HG02759 (cell line): ENCODE measurements around the gene LTBP1.
A peak's percentile ranks its signal among the peaks of the same experiment; 100 is the strongest.

Source experiments
- ATAC-seq: cut with Tn5 transposase; IDR thresholded peaks from one replicate; pipeline ENCODE4 v1.9.1; 2021; ENCODE audit warnings: mild to moderate bottlenecking, moderate library complexity; ENCODE audit not compliant: unreplicated experiment

The LTBP1 gene

DNA sequence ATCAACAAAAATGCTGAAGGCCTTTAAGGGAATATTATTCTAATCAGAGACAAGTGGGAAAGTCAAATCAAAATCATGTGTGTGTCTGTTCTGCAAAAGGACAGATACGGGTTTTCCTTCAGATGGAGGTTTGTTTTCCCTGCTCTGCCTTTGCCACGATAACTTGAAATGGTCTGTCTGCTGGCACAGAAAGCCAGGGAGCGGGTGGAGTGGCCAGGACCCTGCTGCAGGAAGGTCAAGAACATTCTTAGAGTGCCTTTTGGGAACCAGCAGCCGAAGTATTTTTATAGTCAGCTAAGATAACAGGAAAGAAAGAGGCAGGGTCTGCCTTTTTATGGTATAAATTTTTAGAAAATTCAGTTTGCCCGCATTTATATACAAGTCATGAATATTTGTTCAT is 234.2 kb downstream of the LTBP1 start:
- ATAC-seq: no peak

DNA sequence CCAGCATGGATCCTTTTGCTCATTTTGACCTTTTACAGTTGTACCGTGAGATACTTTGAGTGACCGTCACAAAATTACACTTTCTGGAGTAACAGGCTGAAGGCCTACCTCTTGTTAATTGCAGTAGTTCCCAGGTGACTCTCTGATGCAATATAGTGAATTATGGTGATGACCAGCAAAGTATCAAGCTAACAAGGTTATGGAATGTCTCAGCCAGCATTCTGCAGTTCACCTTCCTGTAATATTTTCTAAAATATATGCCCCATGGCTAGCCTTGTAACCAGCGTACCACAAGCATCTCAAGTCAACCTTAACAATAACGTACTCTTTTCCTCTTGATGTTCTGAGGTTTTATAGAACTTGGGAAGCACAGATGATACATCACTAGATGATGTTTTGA is 234.7 kb downstream of the LTBP1 start:
- ATAC-seq: no peak

DNA sequence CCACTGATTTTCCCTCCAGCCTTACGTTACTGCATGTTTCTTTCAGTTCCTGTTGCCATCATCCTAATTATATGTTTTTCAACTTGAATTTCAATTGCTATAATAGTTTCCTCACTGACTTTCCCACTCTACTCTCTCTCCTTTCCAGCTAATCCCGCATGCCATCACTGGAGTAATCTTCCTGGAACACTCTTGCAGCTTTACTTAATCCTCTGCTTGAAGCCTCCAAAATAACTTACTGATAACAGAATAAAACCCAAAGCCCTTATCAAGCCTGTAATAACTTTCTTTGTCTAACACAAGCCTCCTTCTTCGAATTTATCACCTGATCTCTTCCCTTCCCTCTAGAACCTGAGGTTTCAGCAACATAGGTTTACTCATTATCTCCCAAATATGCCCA is 237.3 kb downstream of the LTBP1 start:
- no peak for ATAC-seq

DNA sequence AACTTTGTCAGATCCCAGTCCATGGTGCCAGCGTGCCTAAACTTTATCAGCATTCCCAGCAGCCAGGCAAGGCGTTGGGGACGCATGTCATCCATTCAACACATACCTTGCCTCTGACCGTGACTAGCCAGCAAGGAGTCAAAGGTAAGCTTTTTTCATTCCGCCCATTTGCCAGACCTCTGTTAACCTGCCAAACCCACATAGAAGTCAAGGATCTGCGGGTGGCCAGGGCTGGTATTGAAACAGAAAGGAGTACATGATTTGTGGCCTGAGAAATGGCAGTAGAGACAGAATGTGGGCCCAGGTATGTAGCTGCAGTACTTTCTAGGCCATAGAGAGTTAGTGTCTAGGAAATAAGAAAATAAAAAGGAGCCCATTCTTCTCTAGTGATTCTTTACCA is 240.2 kb downstream of the LTBP1 start:
- ATAC-seq: no peak

DNA sequence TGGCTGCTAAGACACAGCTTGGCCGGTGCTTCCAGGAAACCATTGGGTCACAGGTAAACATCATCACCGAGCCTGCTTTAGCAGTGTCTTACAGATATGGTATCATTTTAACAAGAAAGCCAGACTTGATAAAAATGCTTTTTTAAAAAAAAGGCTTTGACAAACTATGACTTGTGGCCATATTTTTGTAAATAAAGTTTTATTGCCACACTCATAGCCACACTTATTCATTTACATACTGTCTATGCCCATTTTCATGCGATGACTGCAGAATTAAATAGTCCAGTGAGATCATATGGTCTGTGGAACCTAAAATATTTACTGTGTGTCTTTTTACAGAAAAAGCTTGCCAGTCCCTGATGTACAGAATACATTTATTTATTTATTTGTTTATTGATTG is 242.0 kb downstream of the LTBP1 start:
- ATAC-seq: no peak

DNA sequence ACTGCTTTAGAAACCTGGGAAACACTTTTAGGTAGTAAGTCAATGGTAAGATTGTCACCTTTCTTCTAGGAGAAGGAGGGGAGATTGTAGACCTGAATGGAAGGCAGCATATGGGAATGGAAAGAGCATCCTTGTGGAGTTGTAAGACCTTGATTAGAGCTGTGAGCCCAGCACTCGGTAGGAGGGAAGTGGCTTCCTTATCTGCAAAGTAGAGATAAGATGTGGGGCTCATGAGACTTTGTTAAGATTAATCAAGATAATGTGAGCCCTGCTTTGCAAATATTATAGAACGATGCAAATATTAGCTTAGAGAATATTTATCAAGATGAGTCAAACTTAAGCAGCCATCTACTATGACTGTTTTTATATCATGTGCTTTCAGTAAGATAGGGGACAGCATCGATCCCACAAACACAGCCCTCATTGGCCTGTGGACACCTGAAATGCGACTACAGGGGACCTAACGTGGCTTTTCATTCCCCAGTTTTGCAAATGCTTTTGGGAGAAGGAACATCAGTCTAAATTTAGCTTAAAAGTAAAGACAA is 243.7 kb downstream of the LTBP1 start:
- no peak for ATAC-seq

DNA sequence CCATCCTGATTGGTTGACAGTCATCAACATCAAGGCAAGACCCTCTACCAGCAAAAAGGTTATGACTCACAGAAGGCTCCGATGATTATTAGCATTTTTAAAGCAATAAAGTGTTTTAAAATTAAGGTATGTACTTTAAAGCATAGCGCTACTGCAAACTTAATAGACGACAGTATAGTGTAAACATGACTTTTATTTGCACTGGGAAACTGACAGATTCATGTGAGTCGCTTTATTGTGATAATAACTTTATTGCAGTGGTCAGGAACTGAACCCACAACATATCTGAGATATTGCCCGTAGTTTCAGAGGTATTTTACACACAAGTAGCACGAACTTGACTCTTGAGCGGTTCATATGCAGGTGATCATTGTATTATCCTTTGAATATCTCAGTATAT is 249.1 kb downstream of the LTBP1 start:
- no peak for ATAC-seq

DNA sequence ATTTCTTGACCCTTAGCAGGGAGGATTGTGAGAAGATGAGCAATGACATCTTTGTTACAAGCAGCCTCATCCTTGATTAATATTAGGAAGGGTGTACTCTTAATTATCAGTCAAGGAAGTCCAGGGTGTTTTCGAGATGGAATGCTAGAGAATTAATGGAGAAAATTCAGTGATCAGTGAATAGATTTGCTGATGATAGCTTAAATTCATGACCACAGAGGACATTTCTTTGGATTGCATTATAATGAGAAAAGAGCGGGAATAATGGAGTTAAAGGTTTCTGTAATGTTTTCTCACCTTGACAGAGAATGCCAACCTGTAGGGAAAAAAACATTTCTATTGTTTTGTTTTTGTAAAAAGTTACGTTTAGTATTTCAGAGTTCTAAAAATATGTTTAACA is 249.9 kb downstream of the LTBP1 start:
- no peak for ATAC-seq

DNA sequence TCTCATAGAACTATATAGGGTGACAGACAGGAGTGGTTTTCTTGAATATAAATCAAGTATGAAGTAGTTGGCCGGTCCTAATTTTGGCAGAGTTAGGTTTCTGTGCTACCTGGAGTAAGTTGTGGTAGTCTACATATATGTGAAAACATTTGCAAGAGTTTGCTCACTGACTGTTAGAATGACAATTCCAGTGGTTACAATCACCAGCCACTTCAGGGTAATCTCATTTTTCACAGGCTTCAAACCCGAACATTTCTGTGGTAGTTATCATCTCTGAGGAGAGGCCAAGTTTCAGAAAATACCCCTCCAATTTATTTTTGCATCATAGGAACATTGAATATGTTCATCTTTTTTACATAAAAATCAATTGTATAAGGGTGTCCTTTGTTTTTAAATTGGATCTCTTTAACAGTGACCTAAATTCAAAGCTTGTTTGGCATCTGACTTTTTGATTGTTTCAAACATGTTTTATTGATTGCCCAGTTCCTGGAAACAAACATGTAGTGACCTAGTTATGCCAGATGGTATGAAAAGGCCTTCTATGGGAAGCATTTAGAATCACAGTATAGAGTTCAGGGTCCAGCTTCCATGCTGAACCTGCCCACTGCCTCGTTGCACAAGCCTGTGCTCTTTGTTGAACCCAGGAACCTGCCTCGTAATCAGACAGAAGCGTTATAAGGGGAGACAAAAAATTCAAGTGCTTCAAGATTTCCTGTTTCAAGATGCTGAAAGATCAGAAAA is 250.6 kb downstream of the LTBP1 start:
- no peak for ATAC-seq

DNA sequence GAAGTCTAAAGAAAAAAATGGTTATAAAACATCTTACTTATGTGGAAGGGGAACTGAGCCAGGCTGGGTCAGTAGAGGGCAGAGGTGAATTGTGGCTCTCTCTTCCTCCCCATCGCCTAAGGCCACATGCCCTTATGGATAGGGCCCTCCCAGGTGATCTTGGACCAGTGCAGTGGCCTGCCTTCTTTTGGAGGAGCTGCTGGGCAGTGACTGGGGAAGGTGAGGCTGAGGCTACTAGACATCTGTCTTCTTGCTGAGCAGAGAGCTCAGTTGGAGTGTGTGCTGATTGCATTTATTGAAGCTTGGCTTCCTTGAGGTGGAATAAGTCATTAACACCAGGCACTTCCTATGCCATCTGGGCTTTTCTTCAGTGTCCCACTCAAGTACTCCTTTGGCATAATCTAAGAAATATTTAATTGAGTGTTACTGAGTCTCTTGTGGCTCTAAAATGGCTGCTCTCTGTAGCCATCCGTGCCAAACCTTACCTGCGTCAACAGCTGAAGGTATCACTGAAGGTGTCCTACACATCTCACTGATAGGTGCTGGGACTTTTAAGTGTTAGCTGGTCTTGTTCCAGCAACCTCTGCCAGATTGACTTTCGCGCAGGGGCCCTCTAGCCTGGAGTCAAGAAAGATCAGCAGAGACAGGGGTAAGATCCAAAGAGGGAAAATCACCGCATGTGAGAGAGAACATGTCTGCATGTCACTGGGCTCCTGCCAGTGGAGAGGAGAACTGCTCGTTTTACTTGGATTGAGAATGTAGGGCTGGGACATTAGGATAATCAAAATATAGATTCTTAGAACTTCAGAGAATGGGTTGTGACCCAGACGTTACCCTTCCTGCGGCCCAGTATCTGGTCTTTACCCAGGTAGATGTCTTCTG is 256.1 kb downstream of the LTBP1 start:
- no peak for ATAC-seq

DNA sequence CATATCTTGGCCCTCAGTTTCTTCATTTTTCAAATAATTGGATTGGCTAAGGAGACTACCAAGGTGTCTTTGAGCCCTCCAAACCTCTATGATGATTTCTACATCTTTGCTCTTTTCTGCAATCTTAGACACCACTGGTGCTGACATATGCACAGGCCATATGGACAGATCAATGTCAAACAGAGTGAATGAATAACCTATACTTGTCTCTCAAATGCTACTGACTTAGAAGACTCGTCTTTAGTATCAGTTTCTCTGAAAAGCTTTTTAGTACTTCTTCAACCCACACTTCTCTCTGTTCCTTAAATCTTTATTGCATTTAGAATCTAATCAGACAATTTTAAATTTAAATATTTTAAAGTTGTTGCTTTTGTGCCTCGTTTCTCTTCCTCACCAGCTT is 258.2 kb downstream of the LTBP1 start:
- peak; percentile 37 for ATAC-seq

DNA sequence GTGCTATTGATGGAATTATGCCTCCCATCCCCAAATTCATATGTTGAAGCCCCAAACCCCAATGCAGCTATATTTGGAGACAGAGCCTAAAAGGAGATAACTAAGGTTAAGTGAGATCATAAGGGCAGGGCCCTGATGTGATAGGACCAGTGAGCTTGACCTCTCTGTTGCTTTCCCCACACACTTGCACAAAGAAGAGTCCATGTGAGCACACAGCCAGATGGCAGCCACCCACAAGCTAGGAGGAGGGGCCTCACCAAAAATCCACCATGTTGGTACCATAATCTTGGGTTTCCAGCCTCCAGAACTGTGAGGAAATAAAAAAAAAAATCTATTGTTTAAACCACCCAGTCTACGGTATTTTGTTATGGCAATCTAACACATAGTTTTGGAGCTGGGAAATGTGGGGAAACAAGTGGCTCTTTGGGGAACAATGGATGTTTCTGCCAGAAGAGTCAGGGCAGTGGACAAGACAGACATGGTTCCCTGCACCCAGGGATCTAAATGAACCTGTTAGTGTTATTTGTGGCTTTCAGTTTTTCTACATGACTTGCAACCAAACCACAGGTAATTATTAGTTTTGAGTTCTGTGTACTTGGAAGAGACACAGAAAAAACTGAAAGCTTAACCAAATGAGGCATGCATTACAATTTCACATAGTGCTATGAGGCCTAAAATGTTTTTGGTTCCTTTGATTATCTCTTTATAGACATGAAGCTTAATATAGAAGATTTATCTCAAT is 259.1 kb downstream of the LTBP1 start:
- ATAC-seq: peak; percentile 91

DNA sequence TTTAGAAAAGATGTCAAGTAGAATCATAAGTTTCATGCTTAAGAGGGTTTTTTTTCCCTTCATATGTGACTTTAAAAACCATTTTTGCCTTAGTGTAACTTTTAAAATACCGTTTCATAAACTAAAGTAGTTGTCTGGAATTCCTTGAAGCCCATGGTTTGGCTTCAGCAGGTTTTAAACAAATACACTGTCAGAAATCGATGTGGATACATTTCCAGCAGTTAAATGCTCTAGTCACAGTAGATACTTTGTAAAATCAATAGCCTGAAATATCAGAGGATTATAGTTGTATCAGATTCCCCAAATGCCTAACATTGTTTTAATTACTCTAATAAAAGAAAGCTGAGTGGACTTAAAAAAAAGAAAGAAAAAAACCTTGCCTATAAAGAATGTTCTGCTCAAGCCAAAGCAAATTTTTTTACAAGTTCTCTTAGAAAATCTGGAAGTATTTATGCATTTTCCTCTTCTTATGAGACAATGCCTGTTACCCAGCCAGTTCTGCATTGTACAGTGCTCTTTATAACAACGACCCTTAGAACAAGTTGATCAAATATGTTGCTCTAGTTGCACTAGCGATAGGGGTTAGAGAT is 260.5 kb downstream of the LTBP1 start:
- ATAC-seq: no peak

DNA sequence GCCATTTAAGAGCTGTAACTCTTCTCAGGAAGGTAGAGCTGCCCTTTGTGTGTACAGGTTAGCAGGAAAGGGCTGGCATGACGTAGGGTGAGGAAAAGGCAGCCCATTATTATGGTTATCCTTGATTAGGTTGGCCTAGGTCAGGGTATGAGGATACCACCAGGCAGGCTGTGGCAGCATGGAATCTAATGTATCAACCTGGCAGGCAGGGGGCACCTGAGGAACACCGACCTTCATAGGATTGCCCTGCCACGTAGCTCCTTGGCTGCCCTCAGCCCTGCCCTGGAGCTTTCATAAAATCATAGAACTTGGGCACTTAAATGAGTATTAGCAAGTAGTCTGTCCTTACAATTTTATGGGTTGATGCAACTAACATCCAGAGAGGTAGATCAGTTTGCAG is 261.6 kb downstream of the LTBP1 start:
- ATAC-seq: no peak

DNA sequence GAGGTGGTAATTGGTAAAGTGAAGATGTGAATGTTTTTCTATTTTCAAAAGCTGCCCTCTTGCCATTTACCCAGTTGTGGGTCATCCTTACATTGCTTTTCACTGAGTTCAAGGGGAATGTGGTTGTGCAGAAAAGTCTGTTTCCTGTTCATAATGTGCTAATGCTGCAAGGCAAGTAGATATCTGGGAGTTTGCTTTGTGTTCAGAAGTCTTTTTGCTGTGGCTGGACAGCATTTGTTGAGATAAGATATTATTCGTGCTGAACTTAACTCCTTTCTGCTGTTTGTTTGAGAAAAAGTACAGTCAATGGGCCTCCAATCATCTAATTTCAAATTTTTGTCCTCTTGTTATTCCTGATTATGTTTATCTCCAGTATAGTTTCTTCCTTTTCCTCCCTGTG is 263.2 kb downstream of the LTBP1 start:
- ATAC-seq: no peak

DNA sequence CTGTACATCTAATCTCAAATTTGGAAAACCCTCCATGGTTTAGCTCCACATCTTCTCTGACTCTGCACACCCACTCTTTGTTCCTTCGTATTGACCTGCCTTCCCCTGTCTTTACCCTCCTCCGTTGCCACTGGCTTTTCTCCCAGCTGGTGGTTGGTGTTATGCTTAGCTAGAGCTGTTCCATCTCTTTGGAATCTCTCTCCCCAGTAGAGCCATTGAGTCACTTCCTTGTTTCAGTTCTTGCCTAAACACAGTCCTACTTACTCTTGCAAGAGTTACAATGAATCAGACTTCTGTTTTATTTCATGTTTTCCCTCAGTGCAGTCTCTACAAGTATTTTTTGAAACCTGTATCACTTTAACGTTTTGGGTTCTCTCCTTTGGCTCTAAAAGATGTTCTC is 263.9 kb downstream of the LTBP1 start:
- no peak for ATAC-seq

DNA sequence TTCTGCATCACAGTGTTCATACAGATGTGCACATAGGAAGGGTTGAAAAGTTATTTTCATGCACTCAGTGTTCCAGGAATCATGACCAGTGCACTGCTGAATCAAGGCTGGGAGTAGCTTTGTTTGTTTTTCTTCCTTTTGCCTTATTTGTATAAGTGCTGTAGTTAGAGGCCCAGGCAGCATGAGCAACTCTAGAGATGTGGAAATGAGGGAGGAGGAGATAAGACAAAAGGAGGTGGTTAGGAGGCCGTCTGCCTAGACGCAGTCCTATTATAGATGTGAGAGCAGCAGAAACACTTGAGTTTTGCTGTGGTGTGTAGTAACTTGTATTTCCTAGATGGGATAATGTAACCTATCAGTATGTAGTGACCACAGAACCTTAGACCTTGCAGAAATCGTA is 265.4 kb downstream of the LTBP1 start:
- ATAC-seq: no peak

DNA sequence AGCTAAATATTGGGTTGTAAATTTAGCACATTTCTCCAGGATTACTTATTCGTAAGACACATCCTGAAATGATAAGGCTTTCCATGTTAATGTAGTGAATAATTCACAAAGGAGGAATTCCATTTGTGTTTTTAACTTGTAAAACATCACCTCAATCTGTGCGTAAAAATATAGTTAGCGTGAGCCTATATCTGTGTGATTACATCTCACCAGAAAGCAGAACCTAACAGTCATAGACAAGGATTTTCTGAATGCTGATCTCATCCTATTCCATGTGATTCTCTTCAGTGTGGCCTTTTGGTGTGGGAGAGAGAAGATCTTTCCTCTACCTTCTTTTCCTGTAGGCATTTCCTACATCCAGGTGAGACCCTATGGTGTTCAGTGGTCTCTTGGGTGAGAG is 266.5 kb downstream of the LTBP1 start:
- ATAC-seq: no peak

DNA sequence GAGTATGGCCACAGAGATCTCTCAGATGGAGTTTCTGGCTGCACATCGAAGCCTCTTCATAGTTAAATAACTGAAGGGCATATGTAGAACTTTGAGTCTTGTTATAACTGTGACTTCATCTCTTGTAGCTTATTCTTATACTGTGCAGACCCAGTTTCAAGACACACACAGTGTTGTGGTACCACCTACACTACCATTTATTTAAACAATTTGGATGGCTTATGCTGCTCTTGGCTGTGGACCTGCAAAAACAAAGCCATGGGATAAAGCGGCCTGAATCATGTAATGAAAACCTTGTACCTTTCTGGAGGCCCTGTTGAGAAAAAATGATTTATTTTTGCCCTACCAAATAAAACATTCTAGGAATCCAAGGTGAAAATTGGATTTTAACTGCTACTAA is 266.9 kb downstream of the LTBP1 start:
- no peak for ATAC-seq

DNA sequence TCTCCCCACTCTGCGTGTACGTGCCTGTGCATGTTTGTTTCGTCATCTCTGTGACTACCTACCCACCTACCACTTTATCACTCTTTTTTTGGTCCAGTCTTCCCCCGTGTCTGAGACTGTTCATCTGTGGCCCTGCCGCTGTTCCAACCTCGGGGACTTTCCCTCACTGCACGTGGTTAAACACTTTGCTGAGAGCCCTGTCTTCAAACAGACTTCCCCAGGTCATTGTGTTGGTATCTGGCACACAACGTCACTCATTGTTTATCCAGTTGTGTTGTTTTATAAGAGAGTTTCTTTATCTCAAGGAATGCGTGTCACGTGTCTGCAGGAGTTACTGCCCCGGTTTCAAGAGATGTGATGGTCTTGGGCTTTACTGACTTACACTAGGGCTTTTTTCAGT is 267.7 kb downstream of the LTBP1 start:
- ATAC-seq: peak; percentile 73

DNA sequence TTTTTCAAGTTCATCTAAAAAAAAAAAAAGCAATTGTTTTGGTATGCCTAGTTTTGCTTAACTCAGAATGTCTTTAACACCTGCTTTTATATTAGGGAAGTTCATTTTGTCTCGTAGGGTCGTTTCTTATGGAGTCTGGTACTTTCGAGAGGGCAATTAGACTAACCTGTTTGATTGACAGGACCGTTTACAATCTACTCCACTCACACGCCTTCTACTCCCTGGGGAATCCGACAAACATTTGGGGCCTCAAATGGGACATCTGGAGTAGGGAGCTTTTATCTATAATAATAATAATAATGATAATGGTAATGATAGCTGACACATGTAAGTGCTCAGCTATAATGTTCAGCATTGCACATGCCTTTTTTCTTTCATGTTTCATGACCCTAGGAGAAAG is 268.1 kb downstream of the LTBP1 start:
- no peak for ATAC-seq
